K562 (cell line): ENCODE results near the gene CARD10.

ENCODE experiments used
- EP400 ChIP-seq: fragments of 450-650 bp; IDR thresholded peaks from 2 replicates; pipeline ENCODE4 v1.6.1; 2017; ENCODE audit warnings: antibody characterized with exemption, mild to moderate bottlenecking, moderate library complexity
- KAT2B ChIP-seq: IDR thresholded peaks from one replicate; pipeline ENCODE4 v1.6.1; 2012; ENCODE audit warnings: low read depth, mild to moderate bottlenecking, control low read depth, inconsistent platforms, low read length, moderate library complexity
- POLR2A ChIP-seq: fragments of 450-650 bp; conservative IDR thresholded peaks from 2 replicates; pipeline ENCODE4 v1.6.1; 2016
- TF ChIP-seq, protein P1 (sequence below): sonication (generic); formaldehyde crosslinking; IDR thresholded peaks from 2 replicates; pipeline ENCODE4 v1.5.0; 2020; ENCODE audit warnings: missing genetic modification reagents
- TF ChIP-seq, protein P2 (sequence below), 2 experiments: fragments of 450-650 bp in 1 of 2; IDR thresholded peaks; 2 replicates each; pipeline ENCODE4 v1.6.1; 2011 to 2017; ENCODE audit warnings: low read depth in 2 of 2, antibody characterized with exemption in 1 of 2, borderline replicate concordance in 1 of 2, low read length in 1 of 2, mild to moderate bottlenecking in 1 of 2, mixed read lengths in 1 of 2; ENCODE audit not compliant: control insufficient read depth in 1 of 2

DNA sequence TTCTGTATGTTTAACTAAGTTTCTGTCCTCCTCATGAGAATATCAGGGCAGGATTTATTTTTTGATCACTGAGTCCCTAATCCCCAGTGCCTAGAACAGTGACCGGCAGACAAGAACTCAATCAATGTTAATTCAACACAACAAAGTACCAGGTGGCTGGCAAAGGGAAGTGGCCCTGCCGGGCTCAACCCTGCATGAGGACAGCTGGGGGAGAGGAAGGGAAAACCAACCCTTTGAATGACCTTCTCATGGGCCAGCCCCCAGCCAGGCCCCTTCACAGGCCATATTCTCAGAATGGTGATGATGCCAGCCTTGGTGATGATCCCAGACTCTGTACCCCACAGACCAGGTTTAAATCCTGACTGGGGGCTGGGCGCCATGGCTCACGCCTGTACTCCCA lies 31.6 kb downstream of the CARD10 start:
- TF ChIP-seq, protein P1, sequence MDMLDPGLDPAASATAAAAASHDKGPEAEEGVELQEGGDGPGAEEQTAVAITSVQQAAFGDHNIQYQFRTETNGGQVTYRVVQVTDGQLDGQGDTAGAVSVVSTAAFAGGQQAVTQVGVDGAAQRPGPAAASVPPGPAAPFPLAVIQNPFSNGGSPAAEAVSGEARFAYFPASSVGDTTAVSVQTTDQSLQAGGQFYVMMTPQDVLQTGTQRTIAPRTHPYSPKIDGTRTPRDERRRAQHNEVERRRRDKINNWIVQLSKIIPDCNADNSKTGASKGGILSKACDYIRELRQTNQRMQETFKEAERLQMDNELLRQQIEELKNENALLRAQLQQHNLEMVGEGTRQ: no peak
- TF ChIP-seq KAT2B: no peak
- TF ChIP-seq EP400: no peak
- no peak for TF ChIP-seq POLR2A
- TF ChIP-seq, protein P2, sequence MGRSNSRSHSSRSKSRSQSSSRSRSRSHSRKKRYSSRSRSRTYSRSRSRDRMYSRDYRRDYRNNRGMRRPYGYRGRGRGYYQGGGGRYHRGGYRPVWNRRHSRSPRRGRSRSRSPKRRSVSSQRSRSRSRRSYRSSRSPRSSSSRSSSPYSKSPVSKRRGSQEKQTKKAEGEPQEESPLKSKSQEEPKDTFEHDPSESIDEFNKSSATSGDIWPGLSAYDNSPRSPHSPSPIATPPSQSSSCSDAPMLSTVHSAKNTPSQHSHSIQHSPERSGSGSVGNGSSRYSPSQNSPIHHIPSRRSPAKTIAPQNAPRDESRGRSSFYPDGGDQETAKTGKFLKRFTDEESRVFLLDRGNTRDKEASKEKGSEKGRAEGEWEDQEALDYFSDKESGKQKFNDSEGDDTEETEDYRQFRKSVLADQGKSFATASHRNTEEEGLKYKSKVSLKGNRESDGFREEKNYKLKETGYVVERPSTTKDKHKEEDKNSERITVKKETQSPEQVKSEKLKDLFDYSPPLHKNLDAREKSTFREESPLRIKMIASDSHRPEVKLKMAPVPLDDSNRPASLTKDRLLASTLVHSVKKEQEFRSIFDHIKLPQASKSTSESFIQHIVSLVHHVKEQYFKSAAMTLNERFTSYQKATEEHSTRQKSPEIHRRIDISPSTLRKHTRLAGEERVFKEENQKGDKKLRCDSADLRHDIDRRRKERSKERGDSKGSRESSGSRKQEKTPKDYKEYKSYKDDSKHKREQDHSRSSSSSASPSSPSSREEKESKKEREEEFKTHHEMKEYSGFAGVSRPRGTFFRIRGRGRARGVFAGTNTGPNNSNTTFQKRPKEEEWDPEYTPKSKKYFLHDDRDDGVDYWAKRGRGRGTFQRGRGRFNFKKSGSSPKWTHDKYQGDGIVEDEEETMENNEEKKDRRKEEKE (IDR thresholded peaks at IDR 0.05; ENCODE audit: borderline replicate concordance in 1 of 2, control insufficient read depth in 1 of 2, low read depth in 2 of 2, low read length in 1 of 2): no peak
